Measurements from ENCODE around the gene LIN52.

The LIN52 gene

DNA sequence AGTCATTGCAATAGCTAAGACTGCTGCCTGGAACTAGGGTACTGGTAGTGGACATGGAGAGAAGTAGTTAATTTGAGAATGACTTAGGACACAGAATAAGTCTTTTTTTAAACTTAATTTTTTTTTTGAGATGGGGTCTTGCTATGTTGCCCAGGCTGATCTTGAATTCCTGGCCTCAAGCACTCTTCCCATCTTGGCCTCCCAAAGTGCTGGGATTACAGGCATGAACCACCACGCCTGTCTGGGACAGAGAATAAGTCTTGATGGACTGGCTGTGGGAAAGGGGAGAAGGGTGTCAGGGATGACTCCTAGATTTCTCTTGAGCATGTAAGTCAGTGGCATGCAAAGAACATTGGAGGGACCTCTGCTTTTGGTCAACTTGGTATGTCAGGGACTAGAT, 42.9 kb downstream of the LIN52 start:
- Histone ChIP-seq H3K4me2 (ENCODE audit: low read length) (no peak overlapping the region), H2AFZ (ENCODE audit: insufficient read depth, low read length, poor library complexity) (no peak overlapping the region), H3K4ac (ENCODE audit: low read depth, low read length) (no peak overlapping the region), H4K8ac (ENCODE audit: low read depth, low read length) (no peak overlapping the region), H3K79me1 (ENCODE audit: low read length) (no peaks in the 10 kb centered on the region), H2BK5ac (ENCODE audit: low read depth, low read length, poor library complexity) (no peak overlapping the region), H3K9me3 (ENCODE audit: insufficient read depth, low read depth, low read length) (no peaks in the 10 kb centered on the region), H3K14ac (ENCODE audit: low read length) (no peak overlapping the region), H4K12ac (ENCODE audit: low read depth, low read length) (no peak overlapping the region), H3K36me3 (ENCODE audit: control insufficient read depth in 1 of 2, insufficient read depth in 2 of 2, low read length in 2 of 2) (no peaks in the 10 kb centered on the region), H2AK5ac (ENCODE audit: low read length) (no peak overlapping the region), H3K18ac (ENCODE audit: low read length) (no peak overlapping the region), H3K4me3 (ENCODE audit: low read depth, low read length) (no peak overlapping the region), H3K23ac (ENCODE audit: low read length) (no peak overlapping the region), H3K4me1 (ENCODE audit: control insufficient read depth in 1 of 2, insufficient read depth in 2 of 2, low read length in 2 of 2) (no peaks in the 10 kb centered on the region), H2BK12ac (ENCODE audit: low read length) (no peak overlapping the region), H3K27ac (ENCODE audit: low read depth, low read length) (no peak overlapping the region), H2BK120ac (ENCODE audit: insufficient read depth, low read length, poor library complexity) (no peak overlapping the region), H3K27me3 (ENCODE audit: insufficient read depth, low read length) (no peaks in the 10 kb centered on the region), H3K9ac (ENCODE audit: low read length) (no peak overlapping the region), H3K79me2 (ENCODE audit: control insufficient read depth, insufficient read depth, low read length, poor library complexity) (no peaks in the 10 kb centered on the region), H4K91ac (ENCODE audit: low read depth, low read length) (no peak overlapping the region)
- no CpG with 5 or more reads among the region's 1 CpG for WGBS (ENCODE audit: extremely low coverage, insufficient coverage, insufficient read length)
- DNase-seq = no peak

GRCh38 chr14:74133833-74134481, 49.2 kb downstream of the LIN52 start:
- H3K4me3 ChIP-seq (ENCODE audit: low read depth, low read length) = no peak overlapping the region
- no peaks in the 10 kb centered on the region for H3K79me1 ChIP-seq (ENCODE audit: low read length)
- H3K79me2 ChIP-seq (ENCODE audit: control insufficient read depth, insufficient read depth, low read length, poor library complexity) = no peaks in the 10 kb centered on the region
- H2AFZ ChIP-seq (ENCODE audit: insufficient read depth, low read length, poor library complexity) = no peak overlapping the region
- no peaks in the 10 kb centered on the region for H3K4me1 ChIP-seq (ENCODE audit: control insufficient read depth in 1 of 2, insufficient read depth in 2 of 2, low read length in 2 of 2)
- H3K4me2 ChIP-seq (ENCODE audit: low read length) = no peak overlapping the region
- H3K23ac ChIP-seq (ENCODE audit: low read length) = no peak overlapping the region
- H4K8ac ChIP-seq (ENCODE audit: low read depth, low read length) = no peak overlapping the region
- no peak overlapping the region for H2BK12ac ChIP-seq (ENCODE audit: low read length)
- no peak overlapping the region for H2BK5ac ChIP-seq (ENCODE audit: low read depth, low read length, poor library complexity)
- H2BK120ac ChIP-seq (ENCODE audit: insufficient read depth, low read length, poor library complexity) = no peak overlapping the region
- no peak for DNase-seq
- H3K36me3 ChIP-seq (ENCODE audit: control insufficient read depth in 1 of 2, insufficient read depth in 2 of 2, low read length in 2 of 2) = no peaks in the 10 kb centered on the region
- no peak overlapping the region for H2AK5ac ChIP-seq (ENCODE audit: low read length)
- H3K27me3 ChIP-seq (ENCODE audit: insufficient read depth, low read length) = no peaks in the 10 kb centered on the region
- H3K27ac ChIP-seq (ENCODE audit: low read depth, low read length) = no peak overlapping the region
- no CpG with 5 or more reads among the region's 3 CpGs for WGBS (ENCODE audit: extremely low coverage, insufficient coverage, insufficient read length)
- H3K14ac ChIP-seq (ENCODE audit: low read length) = no peak overlapping the region
- no peak overlapping the region for H4K91ac ChIP-seq (ENCODE audit: low read depth, low read length)
- no peak overlapping the region for H3K4ac ChIP-seq (ENCODE audit: low read depth, low read length)
- no peak overlapping the region for H3K18ac ChIP-seq (ENCODE audit: low read length)
- H3K9ac ChIP-seq (ENCODE audit: low read length) = no peak overlapping the region
- H4K12ac ChIP-seq (ENCODE audit: low read depth, low read length) = no peak overlapping the region
- H3K9me3 ChIP-seq (ENCODE audit: insufficient read depth, low read depth, low read length) = no peaks in the 10 kb centered on the region

GRCh38 chr14:74134484-74134883, 49.7 kb downstream of the LIN52 start:
- Histone ChIP-seq H3K27me3 (ENCODE audit: insufficient read depth, low read length) (no peaks in the 10 kb centered on the region), H2AK5ac (ENCODE audit: low read length) (no peak overlapping the region), H3K14ac (ENCODE audit: low read length) (no peak overlapping the region), H3K9me3 (ENCODE audit: insufficient read depth, low read depth, low read length) (no peaks in the 10 kb centered on the region), H4K91ac (ENCODE audit: low read depth, low read length) (no peak overlapping the region), H3K27ac (ENCODE audit: low read depth, low read length) (no peak overlapping the region), H2BK120ac (ENCODE audit: insufficient read depth, low read length, poor library complexity) (no peak overlapping the region), H3K18ac (ENCODE audit: low read length) (no peak overlapping the region), H2BK5ac (ENCODE audit: low read depth, low read length, poor library complexity) (no peak overlapping the region), H3K4ac (ENCODE audit: low read depth, low read length) (no peak overlapping the region), H3K36me3 (ENCODE audit: control insufficient read depth in 1 of 2, insufficient read depth in 2 of 2, low read length in 2 of 2) (no peaks in the 10 kb centered on the region), H3K23ac (ENCODE audit: low read length) (no peak overlapping the region), H4K12ac (ENCODE audit: low read depth, low read length) (no peak overlapping the region), H2AFZ (ENCODE audit: insufficient read depth, low read length, poor library complexity) (no peak overlapping the region), H3K79me1 (ENCODE audit: low read length) (no peaks in the 10 kb centered on the region), H4K8ac (ENCODE audit: low read depth, low read length) (no peak overlapping the region), H3K4me3 (ENCODE audit: low read depth, low read length) (no peak overlapping the region), H3K4me1 (ENCODE audit: control insufficient read depth in 1 of 2, insufficient read depth in 2 of 2, low read length in 2 of 2) (no peaks in the 10 kb centered on the region), H3K79me2 (ENCODE audit: control insufficient read depth, insufficient read depth, low read length, poor library complexity) (no peaks in the 10 kb centered on the region), H3K9ac (ENCODE audit: low read length) (no peak overlapping the region), H2BK12ac (ENCODE audit: low read length) (no peak overlapping the region), H3K4me2 (ENCODE audit: low read length) (no peak overlapping the region)
- DNase-seq = no peak

GRCh38 chr14:74135426-74135825, 50.7 kb downstream of the LIN52 start:
- no peak overlapping the region for H3K9ac ChIP-seq (ENCODE audit: low read length)
- no peak overlapping the region for H3K4ac ChIP-seq (ENCODE audit: low read depth, low read length)
- H2BK5ac ChIP-seq (ENCODE audit: low read depth, low read length, poor library complexity) = no peak overlapping the region
- H3K4me3 ChIP-seq (ENCODE audit: low read depth, low read length) = no peak overlapping the region
- no peak overlapping the region for H4K12ac ChIP-seq (ENCODE audit: low read depth, low read length)
- no peaks in the 10 kb centered on the region for H3K79me1 ChIP-seq (ENCODE audit: low read length)
- no peaks in the 10 kb centered on the region for H3K79me2 ChIP-seq (ENCODE audit: control insufficient read depth, insufficient read depth, low read length, poor library complexity)
- no peak overlapping the region for H4K8ac ChIP-seq (ENCODE audit: low read depth, low read length)
- H3K27me3 ChIP-seq (ENCODE audit: insufficient read depth, low read length) = no peaks in the 10 kb centered on the region
- no peak overlapping the region for H3K4me2 ChIP-seq (ENCODE audit: low read length)
- H4K91ac ChIP-seq (ENCODE audit: low read depth, low read length) = no peak overlapping the region
- no peak overlapping the region for H3K23ac ChIP-seq (ENCODE audit: low read length)
- no peak overlapping the region for H2AK5ac ChIP-seq (ENCODE audit: low read length)
- no peaks in the 10 kb centered on the region for H3K4me1 ChIP-seq (ENCODE audit: control insufficient read depth in 1 of 2, insufficient read depth in 2 of 2, low read length in 2 of 2)
- no peak overlapping the region for H2AFZ ChIP-seq (ENCODE audit: insufficient read depth, low read length, poor library complexity)
- H3K14ac ChIP-seq (ENCODE audit: low read length) = no peak overlapping the region
- no peak for DNase-seq
- no peak overlapping the region for H3K18ac ChIP-seq (ENCODE audit: low read length)
- H3K9me3 ChIP-seq (ENCODE audit: insufficient read depth, low read depth, low read length) = no peaks in the 10 kb centered on the region
- H3K27ac ChIP-seq (ENCODE audit: low read depth, low read length) = no peak overlapping the region
- no CpG with 5 or more reads among the region's 1 CpG for WGBS (ENCODE audit: extremely low coverage, insufficient coverage, insufficient read length)
- H2BK12ac ChIP-seq (ENCODE audit: low read length) = no peak overlapping the region
- H3K36me3 ChIP-seq (ENCODE audit: control insufficient read depth in 1 of 2, insufficient read depth in 2 of 2, low read length in 2 of 2) = no peaks in the 10 kb centered on the region
- no peak overlapping the region for H2BK120ac ChIP-seq (ENCODE audit: insufficient read depth, low read length, poor library complexity)
